Measurements from ENCODE around the gene GALNT16.

DNA sequence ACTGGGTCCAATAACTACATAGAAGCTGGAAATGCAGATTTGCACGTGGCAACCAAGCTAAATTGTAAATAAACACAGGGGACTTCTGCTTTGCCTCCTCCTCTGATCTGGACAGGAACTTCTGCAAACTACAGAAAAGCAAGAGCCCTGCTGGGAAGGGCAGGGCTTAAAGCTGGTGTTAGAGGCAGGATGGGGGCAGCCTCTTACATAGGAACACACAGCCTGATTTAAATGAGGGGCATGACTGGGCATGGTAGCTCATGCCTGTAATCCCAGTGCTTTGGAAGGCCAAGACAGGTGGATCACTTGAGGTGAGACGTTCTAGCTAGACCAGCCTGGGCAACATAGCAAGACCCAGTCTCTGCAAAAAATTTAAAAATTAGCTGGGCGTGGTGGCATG, 91.4 kb downstream of the GALNT16 start:
- TF ChIP-seq, protein P1, sequence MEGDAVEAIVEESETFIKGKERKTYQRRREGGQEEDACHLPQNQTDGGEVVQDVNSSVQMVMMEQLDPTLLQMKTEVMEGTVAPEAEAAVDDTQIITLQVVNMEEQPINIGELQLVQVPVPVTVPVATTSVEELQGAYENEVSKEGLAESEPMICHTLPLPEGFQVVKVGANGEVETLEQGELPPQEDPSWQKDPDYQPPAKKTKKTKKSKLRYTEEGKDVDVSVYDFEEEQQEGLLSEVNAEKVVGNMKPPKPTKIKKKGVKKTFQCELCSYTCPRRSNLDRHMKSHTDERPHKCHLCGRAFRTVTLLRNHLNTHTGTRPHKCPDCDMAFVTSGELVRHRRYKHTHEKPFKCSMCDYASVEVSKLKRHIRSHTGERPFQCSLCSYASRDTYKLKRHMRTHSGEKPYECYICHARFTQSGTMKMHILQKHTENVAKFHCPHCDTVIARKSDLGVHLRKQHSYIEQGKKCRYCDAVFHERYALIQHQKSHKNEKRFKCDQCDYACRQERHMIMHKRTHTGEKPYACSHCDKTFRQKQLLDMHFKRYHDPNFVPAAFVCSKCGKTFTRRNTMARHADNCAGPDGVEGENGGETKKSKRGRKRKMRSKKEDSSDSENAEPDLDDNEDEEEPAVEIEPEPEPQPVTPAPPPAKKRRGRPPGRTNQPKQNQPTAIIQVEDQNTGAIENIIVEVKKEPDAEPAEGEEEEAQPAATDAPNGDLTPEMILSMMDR (IDR thresholded peaks at IDR 0.05), result no peak
- TF ChIP-seq POLR2AphosphoS5 (IDR thresholded peaks at IDR 0.05) (no peak), POLR2A (IDR thresholded peaks at IDR 0.05) (no peak), EP300 (IDR thresholded peaks at IDR 0.05) (no peak)

Measured in suprapubic skin (tissue), 4 donors.